NCI-H510A (cell line): ENCODE data around the gene TMEM115.

Source experiments
- DNase-seq: peaks from one replicate; lab custom pipeline; 2025; lab: John Stamatoyannopoulos, UW

TMEM115 gene

GRCh38 chr3:50375258-50375931, 16.1 kb upstream of the TMEM115 start:
- no peak for DNase-seq

GRCh38 chr3:50374363-50375257, 15.3 kb upstream of the TMEM115 start:
- DNase-seq: no peak

- DNase-seq: no peak
Measured at GRCh38 chr3:50373146-50374051, 14.1 kb upstream of the TMEM115 start.

- DNase-seq: no peak
Measured at GRCh38 chr3:50372349-50372748, 13.0 kb upstream of the TMEM115 start.

GRCh38 chr3:50371133-50371685, 11.9 kb upstream of the TMEM115 start:
- DNase-seq: no peak

- DNase-seq: no peak
Measured at GRCh38 chr3:50370594-50370993, 11.3 kb upstream of the TMEM115 start.

GRCh38 chr3:50369012-50369670, 9.8 kb upstream of the TMEM115 start:
- DNase-seq: no peak

GRCh38 chr3:50365842-50366220, 6.5 kb upstream of the TMEM115 start:
- no peak for DNase-seq

GRCh38 chr3:50365080-50365841, 5.9 kb upstream of the TMEM115 start:
- DNase-seq: no peak

GRCh38 chr3:50364573-50365079, 5.3 kb upstream of the TMEM115 start:
- DNase-seq: no peak

GRCh38 chr3:50359760-50360110, 414 bp upstream of the TMEM115 start:
- DNase-seq: no peak

- no peak for DNase-seq
Measured at GRCh38 chr3:50358355-50358910, 888 bp downstream of the TMEM115 start.

GRCh38 chr3:50357481-50357880, 1.8 kb downstream of the TMEM115 start:
- no peak for DNase-seq

- DNase-seq: no peak
Measured at GRCh38 chr3:50356553-50356952, 2.8 kb downstream of the TMEM115 start.

GRCh38 chr3:50355829-50356552, 3.3 kb downstream of the TMEM115 start:
- DNase-seq: no peak

- no peak for DNase-seq
Measured at GRCh38 chr3:50354850-50355249, 4.5 kb downstream of the TMEM115 start.

GRCh38 chr3:50354186-50354764, 5.0 kb downstream of the TMEM115 start:
- DNase-seq: no peak

GRCh38 chr3:50353245-50354004, 5.9 kb downstream of the TMEM115 start:
- no peak for DNase-seq
